ENCODE measurements around the gene PCDHB16.
"Not testable (repeated sequence)": the region's sequence is repeated elsewhere in the genome, so short reads cannot be mapped to it uniquely, and the experiment has no call there.

Gene PCDHB16

DNA sequence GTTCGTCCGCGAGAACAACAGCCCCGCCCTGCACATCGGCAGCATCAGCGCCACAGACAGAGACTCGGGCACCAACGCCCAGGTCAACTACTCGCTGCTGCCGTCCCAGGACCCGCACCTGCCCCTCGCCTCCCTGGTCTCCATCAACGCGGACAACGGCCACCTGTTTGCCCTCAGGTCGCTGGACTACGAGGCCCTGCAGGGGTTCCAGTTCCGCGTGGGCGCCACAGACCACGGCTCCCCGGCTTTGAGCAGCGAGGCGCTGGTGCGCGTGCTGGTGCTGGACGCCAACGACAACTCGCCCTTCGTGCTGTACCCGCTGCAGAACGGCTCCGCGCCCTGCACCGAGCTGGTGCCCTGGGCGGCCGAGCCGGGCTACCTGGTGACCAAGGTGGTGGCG is 28.1 kb downstream of the PCDHB16 start:
- H3K4me3 ChIP-seq (ENCODE audit: low read length in 2 of 2); H3K9ac ChIP-seq (ENCODE audit: low read length in 2 of 2); H3K36me3 ChIP-seq (ENCODE audit: control insufficient read depth in 2 of 2, insufficient read depth in 2 of 2, low read length in 2 of 2); H3K4me1 ChIP-seq (ENCODE audit: control insufficient read depth, insufficient read depth, low read length); H3K27ac ChIP-seq (ENCODE audit: low read length); H3K27me3 ChIP-seq (ENCODE audit: control insufficient read depth in 1 of 2, insufficient read depth in 2 of 2, low read length in 2 of 2): not testable (repeated sequence)
- H3K9me3 ChIP-seq (ENCODE audit: control insufficient read depth in 2 of 2, low read length in 2 of 2): peaks cover 12 to 21% of the 10 kb centered on the region in 2 donors

DNA sequence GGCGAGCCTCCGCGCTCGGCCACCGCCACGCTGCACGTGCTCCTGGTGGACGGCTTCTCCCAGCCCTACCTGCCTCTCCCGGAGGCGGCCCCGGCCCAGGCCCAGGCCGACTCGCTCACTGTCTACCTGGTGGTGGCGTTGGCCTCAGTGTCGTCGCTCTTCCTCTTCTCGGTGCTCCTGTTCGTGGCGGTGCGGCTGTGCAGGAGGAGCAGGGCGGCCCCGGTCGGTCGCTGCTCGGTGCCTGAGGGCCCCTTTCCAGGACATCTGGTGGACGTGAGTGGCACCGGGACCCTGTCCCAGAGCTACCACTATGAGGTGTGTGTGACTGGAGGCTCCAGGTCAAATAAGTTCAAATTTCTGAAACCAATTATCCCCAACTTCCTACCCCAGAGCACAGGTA is 28.7 kb downstream of the PCDHB16 start:
- not testable (repeated sequence) for H3K9ac ChIP-seq (ENCODE audit: low read length in 2 of 2); H3K4me3 ChIP-seq (ENCODE audit: low read length in 2 of 2); H3K36me3 ChIP-seq (ENCODE audit: control insufficient read depth in 2 of 2, insufficient read depth in 2 of 2, low read length in 2 of 2); H3K27me3 ChIP-seq (ENCODE audit: control insufficient read depth in 1 of 2, insufficient read depth in 2 of 2, low read length in 2 of 2); H3K27ac ChIP-seq (ENCODE audit: low read length); H3K4me1 ChIP-seq (ENCODE audit: control insufficient read depth, insufficient read depth, low read length)
- peaks cover 12 to 21% of the 10 kb centered on the region in 2 donors for H3K9me3 ChIP-seq (ENCODE audit: control insufficient read depth in 2 of 2, low read length in 2 of 2)

DNA sequence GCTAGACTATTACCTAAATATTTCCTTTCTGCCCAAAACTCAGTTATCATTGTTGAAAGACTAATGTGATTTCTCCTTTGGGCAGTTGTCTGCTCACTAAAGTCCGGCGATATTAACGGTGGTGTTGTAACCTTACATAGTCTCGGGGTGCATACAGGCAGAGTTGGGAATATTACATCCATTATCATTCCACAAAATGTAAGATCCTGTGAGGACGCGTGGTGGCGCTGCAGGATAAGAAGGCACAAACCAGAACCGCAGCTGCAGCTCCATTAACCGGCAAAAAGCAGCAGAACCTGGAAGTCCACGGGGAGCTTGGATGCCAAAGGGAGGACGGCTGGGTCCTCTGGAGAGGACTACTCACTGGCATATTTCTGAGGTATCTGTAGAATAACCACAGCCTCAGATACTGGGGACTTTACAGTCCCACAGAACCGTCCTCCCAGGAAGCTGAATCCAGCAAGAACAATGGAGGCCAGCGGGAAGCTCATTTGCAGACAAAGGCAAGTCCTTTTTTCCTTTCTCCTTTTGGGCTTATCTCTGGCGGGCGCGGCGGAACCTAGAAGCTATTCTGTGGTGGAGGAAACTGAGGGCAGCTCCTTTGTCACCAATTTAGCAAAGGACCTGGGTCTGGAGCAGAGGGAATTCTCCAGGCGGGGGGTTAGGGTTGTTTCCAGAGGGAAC is 31.6 kb downstream of the PCDHB16 start, which contains the start of gene PCDHB13:
PCDHB13 (plus strand) TSS at position 264 of the 684 bp plus-strand sequence; CDS start at position 469, 205 bp downstream.
- H3K4me1 ChIP-seq (ENCODE audit: control insufficient read depth, insufficient read depth, low read length); H3K36me3 ChIP-seq (ENCODE audit: control insufficient read depth in 2 of 2, insufficient read depth in 2 of 2, low read length in 2 of 2); H3K27me3 ChIP-seq (ENCODE audit: control insufficient read depth in 1 of 2, insufficient read depth in 2 of 2, low read length in 2 of 2); H3K9ac ChIP-seq (ENCODE audit: low read length in 2 of 2); H3K27ac ChIP-seq (ENCODE audit: low read length): not testable (repeated sequence)
- Histone ChIP-seq H3K9me3 (ENCODE audit: control insufficient read depth in 2 of 2, low read length in 2 of 2) (peaks cover 18 to 20% of the 10 kb centered on the region in 2 donors), H3K4me3 (ENCODE audit: low read length in 2 of 2) (peak within 1 kb of the TSS in 1 of 2 donors; percentile 45)

DNA sequence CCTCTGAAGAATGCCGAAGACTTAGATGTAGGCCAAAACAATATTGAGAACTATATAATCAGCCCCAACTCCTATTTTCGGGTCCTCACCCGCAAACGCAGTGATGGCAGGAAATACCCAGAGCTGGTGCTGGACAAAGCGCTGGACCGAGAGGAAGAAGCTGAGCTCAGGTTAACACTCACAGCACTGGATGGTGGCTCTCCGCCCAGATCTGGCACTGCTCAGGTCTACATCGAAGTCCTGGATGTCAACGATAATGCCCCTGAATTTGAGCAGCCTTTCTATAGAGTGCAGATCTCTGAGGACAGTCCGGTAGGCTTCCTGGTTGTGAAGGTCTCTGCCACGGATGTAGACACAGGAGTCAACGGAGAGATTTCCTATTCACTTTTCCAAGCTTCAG is 32.4 kb downstream of the PCDHB16 start:
- H3K4me1 ChIP-seq (ENCODE audit: control insufficient read depth, insufficient read depth, low read length); H3K36me3 ChIP-seq (ENCODE audit: control insufficient read depth in 2 of 2, insufficient read depth in 2 of 2, low read length in 2 of 2); H3K9ac ChIP-seq (ENCODE audit: low read length in 2 of 2); H3K27me3 ChIP-seq (ENCODE audit: control insufficient read depth in 1 of 2, insufficient read depth in 2 of 2, low read length in 2 of 2); H3K27ac ChIP-seq (ENCODE audit: low read length): not testable (repeated sequence)
- H3K9me3 ChIP-seq (ENCODE audit: control insufficient read depth in 2 of 2, low read length in 2 of 2): peaks cover 16 to 17% of the 10 kb centered on the region in 2 donors
- H3K4me3 ChIP-seq (ENCODE audit: low read length in 2 of 2): peak overlapping the region in 1 of 2 donors; percentile 45

DNA sequence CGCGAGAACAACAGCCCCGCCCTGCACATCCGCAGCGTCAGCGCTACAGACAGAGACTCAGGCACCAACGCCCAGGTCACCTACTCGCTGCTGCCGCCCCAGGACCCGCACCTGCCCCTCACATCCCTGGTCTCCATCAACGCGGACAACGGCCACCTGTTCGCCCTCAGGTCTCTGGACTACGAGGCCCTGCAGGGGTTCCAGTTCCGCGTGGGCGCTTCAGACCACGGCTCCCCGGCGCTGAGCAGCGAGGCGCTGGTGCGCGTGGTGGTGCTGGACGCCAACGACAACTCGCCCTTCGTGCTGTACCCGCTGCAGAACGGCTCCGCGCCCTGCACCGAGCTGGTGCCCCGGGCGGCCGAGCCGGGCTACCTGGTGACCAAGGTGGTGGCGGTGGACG is 33.3 kb downstream of the PCDHB16 start:
- not testable (repeated sequence) for H3K4me1 ChIP-seq (ENCODE audit: control insufficient read depth, insufficient read depth, low read length); H3K9ac ChIP-seq (ENCODE audit: low read length in 2 of 2); H3K27ac ChIP-seq (ENCODE audit: low read length); H3K36me3 ChIP-seq (ENCODE audit: control insufficient read depth in 2 of 2, insufficient read depth in 2 of 2, low read length in 2 of 2); H3K4me3 ChIP-seq (ENCODE audit: low read length in 2 of 2); H3K27me3 ChIP-seq (ENCODE audit: control insufficient read depth in 1 of 2, insufficient read depth in 2 of 2, low read length in 2 of 2)
- peaks cover 9 to 15% of the 10 kb centered on the region in 2 donors for H3K9me3 ChIP-seq (ENCODE audit: control insufficient read depth in 2 of 2, low read length in 2 of 2)

DNA sequence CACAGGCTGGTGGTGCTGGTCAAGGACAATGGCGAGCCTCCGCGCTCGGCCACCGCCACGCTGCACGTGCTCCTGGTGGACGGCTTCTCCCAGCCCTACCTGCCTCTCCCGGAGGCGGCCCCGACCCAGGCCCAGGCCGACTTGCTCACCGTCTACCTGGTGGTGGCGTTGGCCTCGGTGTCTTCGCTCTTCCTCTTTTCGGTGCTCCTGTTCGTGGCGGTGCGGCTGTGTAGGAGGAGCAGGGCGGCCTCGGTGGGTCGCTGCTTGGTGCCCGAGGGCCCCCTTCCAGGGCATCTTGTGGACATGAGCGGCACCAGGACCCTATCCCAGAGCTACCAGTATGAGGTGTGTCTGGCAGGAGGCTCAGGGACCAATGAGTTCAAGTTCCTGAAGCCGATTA is 33.8 kb downstream of the PCDHB16 start:
- H3K27ac ChIP-seq (ENCODE audit: low read length); H3K36me3 ChIP-seq (ENCODE audit: control insufficient read depth in 2 of 2, insufficient read depth in 2 of 2, low read length in 2 of 2); H3K9ac ChIP-seq (ENCODE audit: low read length in 2 of 2); H3K27me3 ChIP-seq (ENCODE audit: control insufficient read depth in 1 of 2, insufficient read depth in 2 of 2, low read length in 2 of 2); H3K4me1 ChIP-seq (ENCODE audit: control insufficient read depth, insufficient read depth, low read length); H3K4me3 ChIP-seq (ENCODE audit: low read length in 2 of 2): not testable (repeated sequence)
- peaks cover 15 to 18% of the 10 kb centered on the region in 2 donors for H3K9me3 ChIP-seq (ENCODE audit: control insufficient read depth in 2 of 2, low read length in 2 of 2)

DNA sequence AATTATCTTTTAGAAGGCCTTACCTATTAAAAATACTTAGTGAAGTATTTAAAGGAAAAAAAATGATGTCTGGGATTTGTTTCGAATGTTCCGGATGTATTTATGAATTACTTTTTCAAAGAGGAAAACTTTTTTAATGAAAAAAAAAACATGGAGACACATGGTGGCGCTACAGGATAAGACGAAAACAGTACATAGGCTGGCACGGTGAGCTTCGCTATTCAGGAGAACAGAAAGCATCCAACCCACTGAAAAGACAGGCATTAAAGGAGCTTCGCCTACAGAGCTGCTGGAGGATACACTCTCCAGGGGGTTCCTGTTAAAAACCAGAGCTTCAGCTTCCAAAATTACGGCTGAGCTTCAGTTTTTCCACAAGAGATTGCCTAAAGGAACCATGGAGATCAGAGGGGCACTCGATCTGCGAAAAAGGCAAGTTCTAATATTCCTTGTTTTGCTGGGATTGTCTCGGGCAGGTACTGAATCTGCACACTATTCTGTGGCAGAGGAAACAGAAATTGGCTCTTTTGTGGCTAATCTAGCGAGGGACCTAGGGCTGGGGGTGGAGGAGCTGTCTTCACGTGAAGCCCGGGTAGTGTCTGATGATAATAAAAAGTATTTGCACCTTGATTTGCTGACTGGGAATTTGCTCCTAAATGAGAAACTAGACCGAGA is 41.1 kb downstream of the PCDHB16 start, which contains the start of gene PCDHB14:
PCDHB14 (plus strand) TSS at position 232 of the 672 bp plus-strand sequence; CDS start at position 395, 163 bp downstream.
- H3K9ac ChIP-seq (ENCODE audit: low read length in 2 of 2): peak within 1 kb of the TSS; percentile 13 to 48
- no peak within 1 kb of the TSS for H3K27ac ChIP-seq (ENCODE audit: low read length)
- no peaks in the 10 kb centered on the region for H3K4me1 ChIP-seq (ENCODE audit: control insufficient read depth, insufficient read depth, low read length)
- H3K36me3 ChIP-seq (ENCODE audit: control insufficient read depth in 2 of 2, insufficient read depth in 2 of 2, low read length in 2 of 2): no peaks in the 10 kb centered on the region
- H3K27me3 ChIP-seq (ENCODE audit: control insufficient read depth in 1 of 2, insufficient read depth in 2 of 2, low read length in 2 of 2): no peaks in the 10 kb centered on the region
- peak within 1 kb of the TSS; percentile 61 to 68 for H3K4me3 ChIP-seq (ENCODE audit: low read length in 2 of 2)
- H3K9me3 ChIP-seq (ENCODE audit: control insufficient read depth in 2 of 2, low read length in 2 of 2): peaks cover 20 to 49% of the 10 kb centered on the region in 2 donors

DNA sequence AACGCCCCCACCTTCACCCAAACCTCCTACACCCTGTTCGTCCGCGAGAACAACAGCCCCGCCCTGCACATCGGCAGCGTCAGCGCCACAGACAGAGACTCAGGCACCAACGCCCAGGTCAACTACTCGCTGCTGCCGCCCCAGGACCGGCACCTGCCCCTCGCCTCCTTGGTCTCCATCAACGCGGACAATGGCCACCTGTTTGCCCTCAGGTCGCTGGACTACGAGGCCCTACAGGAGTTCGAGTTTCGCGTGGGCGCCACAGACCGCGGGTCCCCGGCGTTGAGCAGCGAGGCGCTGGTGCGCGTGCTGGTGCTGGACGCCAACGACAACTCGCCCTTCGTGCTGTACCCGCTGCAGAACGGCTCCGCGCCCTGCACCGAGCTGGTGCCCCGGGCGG is 42.7 kb downstream of the PCDHB16 start:
- H3K27me3 ChIP-seq (ENCODE audit: control insufficient read depth in 1 of 2, insufficient read depth in 2 of 2, low read length in 2 of 2); H3K36me3 ChIP-seq (ENCODE audit: control insufficient read depth in 2 of 2, insufficient read depth in 2 of 2, low read length in 2 of 2); H3K4me1 ChIP-seq (ENCODE audit: control insufficient read depth, insufficient read depth, low read length); H3K27ac ChIP-seq (ENCODE audit: low read length); H3K9ac ChIP-seq (ENCODE audit: low read length in 2 of 2); H3K4me3 ChIP-seq (ENCODE audit: low read length in 2 of 2): not testable (repeated sequence)
- peaks cover 20 to 43% of the 10 kb centered on the region in 2 donors for H3K9me3 ChIP-seq (ENCODE audit: control insufficient read depth in 2 of 2, low read length in 2 of 2)

DNA sequence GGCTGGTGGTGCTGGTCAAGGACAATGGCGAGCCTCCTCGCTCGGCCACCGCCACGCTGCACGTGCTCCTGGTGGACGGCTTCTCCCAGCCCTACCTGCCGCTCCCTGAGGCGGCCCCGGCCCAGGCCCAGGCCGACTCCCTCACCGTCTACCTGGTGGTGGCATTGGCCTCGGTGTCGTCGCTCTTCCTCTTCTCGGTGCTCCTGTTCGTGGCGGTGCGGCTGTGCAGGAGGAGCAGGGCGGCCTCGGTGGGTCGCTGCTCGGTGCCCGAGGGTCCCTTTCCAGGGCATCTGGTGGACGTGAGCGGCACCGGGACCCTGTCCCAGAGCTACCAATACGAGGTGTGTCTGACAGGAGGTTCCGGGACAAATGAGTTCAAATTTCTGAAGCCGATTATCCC is 43.2 kb downstream of the PCDHB16 start:
- peaks cover 17 to 43% of the 10 kb centered on the region in 2 donors for H3K9me3 ChIP-seq (ENCODE audit: control insufficient read depth in 2 of 2, low read length in 2 of 2)
- H3K9ac ChIP-seq (ENCODE audit: low read length in 2 of 2); H3K36me3 ChIP-seq (ENCODE audit: control insufficient read depth in 2 of 2, insufficient read depth in 2 of 2, low read length in 2 of 2); H3K4me1 ChIP-seq (ENCODE audit: control insufficient read depth, insufficient read depth, low read length); H3K27me3 ChIP-seq (ENCODE audit: control insufficient read depth in 1 of 2, insufficient read depth in 2 of 2, low read length in 2 of 2); H3K27ac ChIP-seq (ENCODE audit: low read length); H3K4me3 ChIP-seq (ENCODE audit: low read length in 2 of 2): not testable (repeated sequence)

DNA sequence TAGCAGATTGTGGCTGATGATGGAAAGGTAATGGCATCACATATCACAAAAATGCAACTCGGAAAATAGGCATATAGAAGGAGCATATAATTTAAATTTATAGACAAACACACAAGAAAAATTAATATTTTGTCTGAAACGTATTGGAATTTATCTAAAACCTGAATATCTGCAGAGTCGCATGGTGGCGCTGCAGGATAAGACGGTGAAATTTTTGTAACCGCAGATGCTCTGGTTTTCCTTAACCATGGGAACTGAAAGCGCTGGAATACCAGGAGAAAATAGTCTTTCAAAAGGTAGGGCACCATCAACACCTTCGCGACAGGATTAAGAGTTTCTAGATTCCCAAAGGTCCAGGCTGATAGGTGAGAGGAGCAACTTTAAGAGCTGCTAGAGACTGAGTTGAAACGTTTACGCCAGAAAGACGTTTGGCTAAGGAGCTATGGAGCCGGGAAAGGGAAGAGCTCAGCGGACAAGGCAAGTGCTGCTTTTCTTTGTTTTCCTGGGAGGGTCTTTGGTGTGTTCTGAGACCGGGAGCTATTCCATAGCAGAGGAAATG is 52.0 kb downstream of the PCDHB16 start:
- H3K4me3 ChIP-seq (ENCODE audit: low read length in 2 of 2): peak overlapping the region; percentile 50 to 54
- peak overlapping the region in 1 of 2 donors; percentile 20 for H3K9ac ChIP-seq (ENCODE audit: low read length in 2 of 2)
- no peak overlapping the region for H3K27ac ChIP-seq (ENCODE audit: low read length)
- H3K36me3 ChIP-seq (ENCODE audit: control insufficient read depth in 2 of 2, insufficient read depth in 2 of 2, low read length in 2 of 2): no peaks in the 10 kb centered on the region
- no peaks in the 10 kb centered on the region for H3K27me3 ChIP-seq (ENCODE audit: control insufficient read depth in 1 of 2, insufficient read depth in 2 of 2, low read length in 2 of 2)
- peaks cover 25 to 51% of the 10 kb centered on the region in 2 donors for H3K9me3 ChIP-seq (ENCODE audit: control insufficient read depth in 2 of 2, low read length in 2 of 2)
- H3K4me1 ChIP-seq (ENCODE audit: control insufficient read depth, insufficient read depth, low read length): no peaks in the 10 kb centered on the region
